MCF 10A (cell line): ENCODE results near the gene AATK. TPM values are rescaled to one million over a fixed set of nuclear protein-coding genes. Genes with fewer than 3 reads are reported as not detected.

Experiments used
- BruUV-seq: library from RNA; stranded (reverse); fragments of 400-500 nt; replicated peaks from 2 replicates; lab custom pipeline; 2021; lab: Mats Ljungman, UMichigan
- CTCF ChIA-PET: fragments of 300-600 bp; sonication (Branson Sonifier 250); formaldehyde crosslinking; extraction: SDS; loops from one replicate; lab custom pipeline; 2021; ENCODE audit warnings: antibody characterized with exemption, inconsistent platforms; lab: Yijun Ruan, JAX
- POLR2A ChIA-PET: fragments of 300-600, 350-650 bp; sonication (Branson Sonifier 250); formaldehyde crosslinking; extraction: SDS; loops from one replicate; lab custom pipeline; 2020; ENCODE audit warnings: antibody characterized with exemption, inconsistent platforms; lab: Yijun Ruan, JAX
- DNase-seq: peaks from one replicate; pipeline ENCODE4 v3.0.0-alpha.2; 2018; ENCODE audit not compliant: unreplicated experiment
- H3K27ac Mint-ChIP-seq: one replicate; pipeline ENCODE4 v1.8.0; 2022; ENCODE audit warnings: mild to moderate bottlenecking, low read depth, mixed read lengths; ENCODE audit not compliant: unreplicated experiment
- H3K27me3 Mint-ChIP-seq: one replicate; pipeline ENCODE4 v1.8.0; 2022; ENCODE audit warnings: mixed read lengths; ENCODE audit not compliant: insufficient read depth, unreplicated experiment
- H3K36me3 Mint-ChIP-seq: one replicate; pipeline ENCODE4 v1.8.0; 2022; ENCODE audit warnings: mild to moderate bottlenecking, moderate library complexity, mixed read lengths; ENCODE audit not compliant: insufficient read depth, unreplicated experiment
- H3K4me1 Mint-ChIP-seq: one replicate; pipeline ENCODE4 v1.8.0; 2022; ENCODE audit warnings: mixed read lengths; ENCODE audit not compliant: insufficient read depth, unreplicated experiment
- H3K4me3 Mint-ChIP-seq: one replicate; pipeline ENCODE4 v1.8.0; 2022; ENCODE audit warnings: mild to moderate bottlenecking, moderate library complexity, mixed read lengths; ENCODE audit not compliant: unreplicated experiment
- H3K9me3 Mint-ChIP-seq: one replicate; pipeline ENCODE4 v1.8.0; 2022; ENCODE audit warnings: mixed read lengths; ENCODE audit not compliant: unreplicated experiment
- CTCF ChIP-seq: fragments of 200-600 bp; IDR thresholded peaks from one replicate; pipeline ENCODE4 v1.8.0; 2022; ENCODE audit warnings: antibody characterized with exemption, mild to moderate bottlenecking; ENCODE audit not compliant: unreplicated experiment
- intact Hi-C: fragments of 100-400 bp; cut with micrococcal nuclease; formaldehyde crosslinking; loops from 2 replicates; pipeline ENCODE4 v1.14.1; 2022
- total RNA-seq: library from RNA; stranded (reverse); gene quantifications from 2 replicates; pipeline ENCODE4 v1.2.3, GENCODE V29; 2022

The AATK gene
- total RNA-seq, 1 experiment from 2014 or later, result 1.4 TPM

GRCh38 chr17:81186203-81186602 lies 20.2 kb upstream of the AATK start:
- peaks cover under 1% of the 10 kb centered on the region for H3K36me3 Mint-ChIP-seq
- CTCF ChIA-PET, result interaction anchor here (0.9 kb wide), 1 partner anchor 15 kb away, joined by 3 read pairs; no protein-coding TSS in a partner anchor
- no TSS peak for BruUV-seq
- POLR2A ChIA-PET, result no interaction called here
- H3K9me3 Mint-ChIP-seq, result no peaks in the 10 kb centered on the region
- peaks cover 5% of the 10 kb centered on the region for H3K4me1 Mint-ChIP-seq
- intact Hi-C loops, result no loop called here
- no peak overlapping the region for H3K27ac Mint-ChIP-seq
- TF ChIP-seq CTCF, result no peak
- H3K27me3 Mint-ChIP-seq, result peaks cover 17% of the 10 kb centered on the region
- no peak for DNase-seq
- H3K4me3 Mint-ChIP-seq, result no peak overlapping the region

GRCh38 chr17:81184555-81184954 lies 18.5 kb upstream of the AATK start:
- Mint-ChIP-seq H3K27ac (no peak overlapping the region), H3K9me3 (no peaks in the 10 kb centered on the region), H3K36me3 (no peaks in the 10 kb centered on the region), H3K4me1 (peaks cover 5% of the 10 kb centered on the region), H3K4me3 (no peak overlapping the region), H3K27me3 (peaks cover 17% of the 10 kb centered on the region)
- TF ChIP-seq CTCF, result no peak
- no TSS peak for BruUV-seq
- CTCF ChIA-PET, result no interaction called here
- POLR2A ChIA-PET, result no interaction called here
- no peak for DNase-seq
- intact Hi-C loops, result no loop called here

GRCh38 chr17:81183807-81184206 lies 17.8 kb upstream of the AATK start:
- intact Hi-C loops, result no loop called here
- Mint-ChIP-seq H3K27ac (no peak overlapping the region), H3K4me3 (no peak overlapping the region), H3K4me1 (peaks cover 5% of the 10 kb centered on the region), H3K9me3 (no peaks in the 10 kb centered on the region), H3K27me3 (peaks cover 17% of the 10 kb centered on the region), H3K36me3 (no peaks in the 10 kb centered on the region)
- no TSS peak for BruUV-seq
- ChIA-PET POLR2A (no interaction called here), CTCF (no interaction called here)
- TF ChIP-seq CTCF, result no peak
- no peak for DNase-seq

- POLR2A ChIA-PET, result no interaction called here
Measured at GRCh38 chr17:81183316-81183715, 17.3 kb upstream of the AATK start.

More at GRCh38 chr17:81183316-81183715, 17.3 kb upstream of the AATK start:
- no peak for DNase-seq
- intact Hi-C loops, result no loop called here
- H3K9me3 Mint-ChIP-seq, result no peaks in the 10 kb centered on the region
- no peak overlapping the region for H3K4me3 Mint-ChIP-seq
- H3K36me3 Mint-ChIP-seq, result no peaks in the 10 kb centered on the region
- CTCF ChIA-PET, result no interaction called here
- peaks cover 5% of the 10 kb centered on the region for H3K4me1 Mint-ChIP-seq
- no TSS peak for BruUV-seq
- H3K27ac Mint-ChIP-seq, result no peak overlapping the region
- TF ChIP-seq CTCF, result no peak
- peaks cover 17% of the 10 kb centered on the region for H3K27me3 Mint-ChIP-seq
